A549 (cell line): ENCODE measurements around the gene SIPA1L2. TPM values are rescaled to one million over a fixed set of nuclear protein-coding genes. Genes with fewer than 3 reads are reported as not detected.

Experiments used
- ATAC-seq, 2 experiments: fragments of 200-7000 bp in 1 of 2; fragments of >200 bp in 1 of 2; cut with Nextera tagmentation in 1 of 2; cut with Tn5 transposase in 1 of 2; 3 replicates each; pipeline versions ENCODE4 v1.8.0 to v1.9.1; 2018 to 2020; ENCODE audit warnings: mild to moderate bottlenecking in 1 of 2, moderate library complexity in 1 of 2
- CTCF ChIA-PET: fragments of 300-600 bp; sonication (Branson Sonifier 250); formaldehyde crosslinking; extraction: SDS; loops from one replicate; lab custom pipeline; 2021; ENCODE audit warnings: antibody characterized with exemption, inconsistent platforms; lab: Yijun Ruan, JAX
- POLR2A ChIA-PET: fragments of 350-600 bp; formaldehyde crosslinking; extraction: SDS; loops from one replicate; lab custom pipeline; 2021; ENCODE audit warnings: antibody characterized with exemption, inconsistent platforms; lab: Yijun Ruan, JAX
- DNase-seq, 2 experiments: peaks; one replicate each; pipeline versions ENCODE4 v3.0.0 to v3.0.0-alpha.2; 2011 to 2016; ENCODE audit warnings: low read depth in 1 of 2, low spot score in 1 of 2
- FAIRE-seq: peaks from 2 replicates; lab custom pipeline; 2011; peaks lifted over from hg19 to GRCh38; lab: Jason Lieb, UNC
- H3K27ac ChIP-seq, 2 experiments: fragments of >200 bp; sonication (Bioruptor Twin); formaldehyde crosslinking; 3 replicates each; pipeline ENCODE4 v1.5.1; 2016 to 2017
- H3K4me1 ChIP-seq: fragments of >200 bp; sonication (Bioruptor Twin); formaldehyde crosslinking; 3 replicates; pipeline ENCODE4 v1.6.1; 2016
- H3K4me2 ChIP-seq: fragments of >200 bp; sonication (Bioruptor Twin); formaldehyde crosslinking; 3 replicates; pipeline ENCODE4 v1.6.1; 2016
- H3K4me3 ChIP-seq: fragments of >200 bp; sonication (Bioruptor Twin); formaldehyde crosslinking; 3 replicates; pipeline ENCODE4 v1.5.1; 2016
- H3K9me3 ChIP-seq: fragments of >200 bp; sonication (Bioruptor Twin); formaldehyde crosslinking; 3 replicates; pipeline ENCODE4 v1.6.1; 2016
- FOSB ChIP-seq: fragments of 250-450 bp; sonication (Bioruptor Pico); IDR thresholded peaks from 2 replicates; pipeline ENCODE4 v1.5.0; 2020; ENCODE audit warnings: mild to moderate bottlenecking, moderate library complexity
- FOSL2 ChIP-seq, 2 experiments: fragments of 450-650 bp in 1 of 2; fragments of >200 bp in 1 of 2; sonication (Bioruptor Twin) in 1 of 2; formaldehyde crosslinking; IDR thresholded peaks; 2 replicates each; pipeline versions ENCODE4 v1.5.0 to v1.6.1; 2016 to 2020; ENCODE audit warnings: mild to moderate bottlenecking in 1 of 2, moderate library complexity in 1 of 2
- KDM5A ChIP-seq: fragments of 200-600 bp; sonication (generic); IDR thresholded peaks from 2 replicates; pipeline ENCODE4 v1.6.1; 2016; ENCODE audit warnings: antibody characterized with exemption, mild to moderate bottlenecking
- MAFK ChIP-seq: fragments of 450-650 bp; IDR thresholded peaks from 2 replicates; pipeline ENCODE4 v1.6.1; 2014; ENCODE audit not compliant: partially characterized antibody
- NPAS2 ChIP-seq: fragments of 250-450 bp; sonication (Bioruptor Pico); IDR thresholded peaks from 2 replicates; pipeline ENCODE4 v1.8.0; 2022; ENCODE audit warnings: mild to moderate bottlenecking, moderate library complexity, borderline replicate concordance
- PHF8 ChIP-seq: fragments of 200-600 bp; sonication (generic); IDR thresholded peaks from 2 replicates; pipeline ENCODE4 v1.6.1; 2016; ENCODE audit warnings: low read depth, mild to moderate bottlenecking, antibody characterized with exemption, moderate library complexity, borderline replicate concordance
- RCOR1 ChIP-seq: fragments of 150-350 bp; IDR thresholded peaks from 2 replicates; pipeline ENCODE4 v1.6.1; 2014; ENCODE audit warnings: antibody characterized with exemption, low read length, low read depth
- RFX5 ChIP-seq: fragments of 450-650 bp; IDR thresholded peaks from 2 replicates; pipeline ENCODE4 v1.7.1; 2014; ENCODE audit warnings: antibody characterized with exemption, mild to moderate bottlenecking, moderate library complexity
- RNF2 ChIP-seq: fragments of 200-600 bp; sonication (generic); IDR thresholded peaks from 2 replicates; pipeline ENCODE4 v1.6.1; 2016; ENCODE audit warnings: low read depth, mild to moderate bottlenecking, antibody characterized with exemption, moderate library complexity, borderline replicate concordance
- TFCP2L1 ChIP-seq: fragments of 250-450 bp; sonication (Bioruptor Pico); IDR thresholded peaks from 2 replicates; pipeline ENCODE4 v1.5.0; 2021; ENCODE audit warnings: mild to moderate bottlenecking
- TP53 ChIP-seq: fragments of 250-450 bp; sonication (Bioruptor Pico); IDR thresholded peaks from 2 replicates; pipeline ENCODE4 v1.5.0; 2021; ENCODE audit warnings: mild to moderate bottlenecking, moderate library complexity
- ZFP36 ChIP-seq: fragments of 450-650 bp; IDR thresholded peaks from 2 replicates; pipeline ENCODE4 v1.6.1; 2014; ENCODE audit warnings: borderline replicate concordance; ENCODE audit not compliant: partially characterized antibody
- WGBS: methylation state at CpG from one replicate; pipeline ENCODE4 v1.1.6; 2017; ENCODE audit errors: missing lambda C conversion rate; 5-methylcytosine and 5-hydroxymethylcytosine counted together
- polyA plus RNA-seq, 4 experiments: library from polyadenylated mRNA; depleted of rRNA in 3 of 4; stranded (reverse); fragments of >200 nt; fragmentation: RNase III in 1 of 4; extraction: RNeasy Plus Mini Kit Qiagen cat#74134 plus additional on column Dnase treatment in 1 of 4; gene quantifications; 2 replicates in 3 of 4; 3 replicates in 1 of 4; pipeline ENCODE4 v1.2.3, GENCODE V29; 2011 to 2017
- TF ChIP-seq, protein P1 (sequence below): fragments of 150-350 bp; IDR thresholded peaks from 2 replicates; pipeline ENCODE4 v1.6.1; 2014; ENCODE audit warnings: low read depth, mild to moderate bottlenecking, low read length
- TF ChIP-seq, protein P2 (sequence below): IDR thresholded peaks from 2 replicates; pipeline ENCODE4 v1.6.1; 2012; ENCODE audit warnings: low read depth, borderline replicate concordance
- TF ChIP-seq, protein P3 (sequence below): fragments of 200-600 bp; sonication (generic); IDR thresholded peaks from 2 replicates; pipeline ENCODE4 v1.6.1; 2016; ENCODE audit warnings: antibody characterized with exemption, mild to moderate bottlenecking, moderate library complexity

SIPA1L2 gene
- polyA plus RNA-seq, 2 of the 4 experiments (the other 2 are of a cell fraction) = 6.0 to 16.9 TPM

DNA sequence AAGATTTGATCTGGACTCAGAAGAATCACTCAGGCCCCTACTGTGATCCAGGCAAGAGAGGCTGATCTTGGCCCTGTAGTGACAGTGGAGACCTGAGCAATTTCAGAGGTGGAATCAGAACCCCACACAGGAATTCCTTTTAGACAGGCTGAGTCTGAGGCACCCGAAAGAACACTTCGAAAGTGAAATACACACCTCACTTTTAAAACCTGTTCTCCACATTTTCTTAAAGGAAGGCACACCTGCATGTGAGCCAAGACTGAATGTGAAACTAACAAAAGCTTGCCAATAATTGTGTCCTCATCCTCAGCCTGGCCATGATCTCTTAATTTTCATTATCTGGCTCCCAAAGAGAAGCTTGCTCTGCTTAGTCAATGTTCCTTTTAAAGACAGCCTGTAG lies 32.2 kb downstream of the SIPA1L2 start:
- CTCF ChIA-PET = interaction anchor here (0.6 to 2.3 kb wide), 3 partner anchors 16 to 775 kb away, joined by 3 to 7 read pairs (median 3); no protein-coding TSS in a partner anchor
- POLR2A ChIA-PET = no interaction called here
- no peak for FAIRE-seq

DNA sequence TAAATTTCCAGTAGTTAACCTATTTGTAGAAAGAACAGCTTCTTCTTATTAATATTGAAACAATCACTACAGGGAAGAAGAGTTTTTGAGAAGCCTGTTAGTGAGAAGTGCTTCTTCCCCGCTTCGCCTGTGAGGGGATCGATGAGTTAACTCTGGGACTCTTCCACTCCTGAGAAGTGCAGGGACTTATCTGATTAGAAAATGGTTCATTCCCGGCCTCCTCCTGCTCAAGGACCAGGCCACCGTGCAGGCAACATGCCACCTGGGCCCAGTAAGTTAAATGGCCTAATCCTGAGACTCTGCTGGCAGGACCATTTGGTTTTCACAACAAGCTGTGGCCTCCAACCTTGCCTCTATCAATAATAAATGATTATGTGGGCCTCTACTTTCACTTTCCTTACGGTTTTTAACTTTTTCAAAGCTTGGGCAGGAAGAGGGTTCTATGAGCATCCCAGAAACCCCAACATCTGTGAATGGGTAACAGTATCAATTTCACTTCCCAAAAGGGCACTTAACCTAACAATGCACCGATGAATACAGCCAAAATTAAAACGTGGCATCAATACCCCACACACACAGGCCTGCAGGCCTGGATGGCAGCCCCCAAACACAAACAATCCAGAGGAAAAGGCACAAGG lies 33.1 kb downstream of the SIPA1L2 start:
- Histone ChIP-seq H3K4me1 (peaks cover 14% of the 10 kb centered on the region; the same call in 2 of the 3 replicates), H3K4me2 (no peak overlapping the region), H3K27ac (no peak overlapping the region), H3K4me3 (no peak overlapping the region), H3K9me3 (no peaks in the 10 kb centered on the region)
- DNase-seq (no peak), FAIRE-seq (no peak), ATAC-seq (no peak)
- POLR2A ChIA-PET = no interaction called here
- WGBS = 77% methylated on average over 8 of the region's 8 CpGs
- CTCF ChIA-PET = interaction anchor here (0.6 kb wide), 2 partner anchors 17 to 774 kb away, joined by 3 read pairs; no protein-coding TSS in a partner anchor
- TF ChIP-seq, protein P1, sequence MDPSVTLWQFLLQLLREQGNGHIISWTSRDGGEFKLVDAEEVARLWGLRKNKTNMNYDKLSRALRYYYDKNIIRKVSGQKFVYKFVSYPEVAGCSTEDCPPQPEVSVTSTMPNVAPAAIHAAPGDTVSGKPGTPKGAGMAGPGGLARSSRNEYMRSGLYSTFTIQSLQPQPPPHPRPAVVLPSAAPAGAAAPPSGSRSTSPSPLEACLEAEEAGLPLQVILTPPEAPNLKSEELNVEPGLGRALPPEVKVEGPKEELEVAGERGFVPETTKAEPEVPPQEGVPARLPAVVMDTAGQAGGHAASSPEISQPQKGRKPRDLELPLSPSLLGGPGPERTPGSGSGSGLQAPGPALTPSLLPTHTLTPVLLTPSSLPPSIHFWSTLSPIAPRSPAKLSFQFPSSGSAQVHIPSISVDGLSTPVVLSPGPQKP = no peak
- no peak for TF ChIP-seq FOSL2 (IDR thresholded peaks at IDR 0.05)
- no peak for TF ChIP-seq FOSL2 (CRISPR knock-in tag; IDR thresholded peaks at IDR 0.05)
- no peak for TF ChIP-seq TFCP2L1 (CRISPR knock-in tag)
- no peak for TF ChIP-seq FOSB (CRISPR knock-in tag)
- TF ChIP-seq, protein P2, sequence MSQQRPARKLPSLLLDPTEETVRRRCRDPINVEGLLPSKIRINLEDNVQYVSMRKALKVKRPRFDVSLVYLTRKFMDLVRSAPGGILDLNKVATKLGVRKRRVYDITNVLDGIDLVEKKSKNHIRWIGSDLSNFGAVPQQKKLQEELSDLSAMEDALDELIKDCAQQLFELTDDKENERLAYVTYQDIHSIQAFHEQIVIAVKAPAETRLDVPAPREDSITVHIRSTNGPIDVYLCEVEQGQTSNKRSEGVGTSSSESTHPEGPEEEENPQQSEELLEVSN = no peak
- no peak for TF ChIP-seq MAFK

More for the DNA sequence above, 32.2 kb downstream of the SIPA1L2 start:
- ATAC-seq (no peak), DNase-seq (no peak)
- Histone ChIP-seq H3K4me3 (no peak overlapping the region), H3K4me1 (peaks cover 14% of the 10 kb centered on the region; the same call in 2 of the 3 replicates), H3K27ac (no peak overlapping the region), H3K9me3 (no peaks in the 10 kb centered on the region), H3K4me2 (no peak overlapping the region)
- no peak for TF ChIP-seq RFX5
- TF ChIP-seq RNF2 = no peak
- TF ChIP-seq NPAS2 = no peak
- TF ChIP-seq ZFP36 = no peak
- no peak for TF ChIP-seq PHF8
- TF ChIP-seq TP53 (CRISPR knock-in tag) = no peak
- no peak for TF ChIP-seq RCOR1
- no peak for TF ChIP-seq KDM5A
- TF ChIP-seq, protein P3, sequence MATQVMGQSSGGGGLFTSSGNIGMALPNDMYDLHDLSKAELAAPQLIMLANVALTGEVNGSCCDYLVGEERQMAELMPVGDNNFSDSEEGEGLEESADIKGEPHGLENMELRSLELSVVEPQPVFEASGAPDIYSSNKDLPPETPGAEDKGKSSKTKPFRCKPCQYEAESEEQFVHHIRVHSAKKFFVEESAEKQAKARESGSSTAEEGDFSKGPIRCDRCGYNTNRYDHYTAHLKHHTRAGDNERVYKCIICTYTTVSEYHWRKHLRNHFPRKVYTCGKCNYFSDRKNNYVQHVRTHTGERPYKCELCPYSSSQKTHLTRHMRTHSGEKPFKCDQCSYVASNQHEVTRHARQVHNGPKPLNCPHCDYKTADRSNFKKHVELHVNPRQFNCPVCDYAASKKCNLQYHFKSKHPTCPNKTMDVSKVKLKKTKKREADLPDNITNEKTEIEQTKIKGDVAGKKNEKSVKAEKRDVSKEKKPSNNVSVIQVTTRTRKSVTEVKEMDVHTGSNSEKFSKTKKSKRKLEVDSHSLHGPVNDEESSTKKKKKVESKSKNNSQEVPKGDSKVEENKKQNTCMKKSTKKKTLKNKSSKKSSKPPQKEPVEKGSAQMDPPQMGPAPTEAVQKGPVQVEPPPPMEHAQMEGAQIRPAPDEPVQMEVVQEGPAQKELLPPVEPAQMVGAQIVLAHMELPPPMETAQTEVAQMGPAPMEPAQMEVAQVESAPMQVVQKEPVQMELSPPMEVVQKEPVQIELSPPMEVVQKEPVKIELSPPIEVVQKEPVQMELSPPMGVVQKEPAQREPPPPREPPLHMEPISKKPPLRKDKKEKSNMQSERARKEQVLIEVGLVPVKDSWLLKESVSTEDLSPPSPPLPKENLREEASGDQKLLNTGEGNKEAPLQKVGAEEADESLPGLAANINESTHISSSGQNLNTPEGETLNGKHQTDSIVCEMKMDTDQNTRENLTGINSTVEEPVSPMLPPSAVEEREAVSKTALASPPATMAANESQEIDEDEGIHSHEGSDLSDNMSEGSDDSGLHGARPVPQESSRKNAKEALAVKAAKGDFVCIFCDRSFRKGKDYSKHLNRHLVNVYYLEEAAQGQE = no peak
- 97% methylated on average over 2 of the region's 2 CpGs for WGBS
